ENCODE results near the gene SEC16A. TPM values are rescaled to one million over a fixed set of nuclear protein-coding genes. Genes with fewer than 3 reads are reported as not detected.

SEC16A gene
- polyA plus RNA-seq, 3 donors from 2014 or later = 3.9 to 46.0 (median 15.9) TPM

DNA sequence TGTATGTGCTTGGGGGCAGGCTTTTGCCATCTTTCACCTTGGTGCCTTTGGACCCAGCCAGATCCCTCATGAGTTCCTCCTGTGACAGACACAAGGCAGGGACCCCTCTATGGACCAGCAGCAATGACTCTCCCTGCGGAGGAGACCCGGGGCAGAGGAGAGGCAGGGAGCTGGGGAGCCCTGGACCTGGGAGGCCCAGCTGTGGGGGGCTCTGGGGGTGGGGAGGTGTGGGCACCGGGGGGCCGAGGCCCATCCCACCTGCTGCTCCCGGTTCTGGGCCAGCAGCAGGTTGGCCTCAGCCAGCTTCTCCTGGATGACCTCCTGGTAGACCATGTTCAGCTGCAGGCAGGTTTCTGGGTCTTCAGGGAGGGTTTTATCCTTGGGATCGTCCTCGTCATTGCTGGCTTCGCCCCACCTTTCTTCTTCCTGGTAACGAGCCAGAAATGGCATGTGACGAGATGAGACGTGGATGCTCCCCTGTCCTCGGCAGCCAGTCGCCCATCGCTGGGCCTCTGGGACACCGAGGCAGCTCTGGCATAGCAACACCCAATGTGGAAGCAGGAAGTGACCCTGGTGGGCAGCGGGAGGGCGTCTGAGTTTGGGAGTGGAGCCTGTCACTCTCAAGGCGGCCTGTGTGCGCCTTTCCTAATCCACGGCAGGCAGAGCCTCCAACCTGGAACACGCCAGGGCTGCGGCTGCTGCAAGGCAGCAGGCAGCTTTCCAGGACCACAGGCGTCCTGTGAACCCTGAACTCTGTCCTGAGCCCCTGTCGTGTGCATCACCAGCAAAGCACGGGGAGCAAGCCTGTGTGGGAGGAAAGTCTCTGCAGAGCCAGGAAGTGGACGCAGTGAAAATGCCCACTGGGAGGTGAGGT, 87.3 kb downstream of the SEC16A start:
- Mint-ChIP-seq H3K4me3 (no peak overlapping the region), H3K27me3 (ENCODE audit: low read depth in 3 of 3) (peaks cover 1 to 7% (median 3%) of the 10 kb centered on the region in 3 donors), H3K9me3 (no peaks in the 10 kb centered on the region), H3K27ac (no peak overlapping the region), H3K36me3 (peaks cover 5 to 13% (median 6%) of the 10 kb centered on the region in 3 donors), H3K4me1 (peaks cover 12 to 14% of the 10 kb centered on the region in 2 donors)
- no peak for DNase-seq

DNA sequence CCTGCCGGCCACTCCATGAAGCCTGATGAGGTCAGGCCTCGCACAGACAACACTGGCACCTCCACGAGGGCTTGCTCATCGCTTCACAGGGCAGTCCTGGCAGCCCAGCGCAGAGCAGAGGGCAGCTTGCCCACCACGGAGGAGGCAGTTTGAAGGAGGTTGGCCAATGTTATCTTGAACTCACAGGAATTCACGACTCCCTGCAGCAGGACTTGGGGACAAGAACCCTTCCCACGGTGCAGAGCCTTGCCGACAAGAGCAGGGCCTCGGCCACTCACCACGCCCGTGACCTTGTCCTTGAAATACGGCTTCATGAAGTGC, 87.9 kb downstream of the SEC16A start:
- Mint-ChIP-seq H3K36me3 (peaks cover 6 to 14% (median 7%) of the 10 kb centered on the region in 3 donors), H3K4me1 (peaks cover 12 to 13% of the 10 kb centered on the region in 2 donors), H3K27ac (no peak overlapping the region), H3K9me3 (no peaks in the 10 kb centered on the region), H3K27me3 (ENCODE audit: low read depth in 3 of 3) (peaks cover 1 to 7% (median 1%) of the 10 kb centered on the region in 3 donors), H3K4me3 (no peak overlapping the region)
- DNase-seq = no peak

DNA sequence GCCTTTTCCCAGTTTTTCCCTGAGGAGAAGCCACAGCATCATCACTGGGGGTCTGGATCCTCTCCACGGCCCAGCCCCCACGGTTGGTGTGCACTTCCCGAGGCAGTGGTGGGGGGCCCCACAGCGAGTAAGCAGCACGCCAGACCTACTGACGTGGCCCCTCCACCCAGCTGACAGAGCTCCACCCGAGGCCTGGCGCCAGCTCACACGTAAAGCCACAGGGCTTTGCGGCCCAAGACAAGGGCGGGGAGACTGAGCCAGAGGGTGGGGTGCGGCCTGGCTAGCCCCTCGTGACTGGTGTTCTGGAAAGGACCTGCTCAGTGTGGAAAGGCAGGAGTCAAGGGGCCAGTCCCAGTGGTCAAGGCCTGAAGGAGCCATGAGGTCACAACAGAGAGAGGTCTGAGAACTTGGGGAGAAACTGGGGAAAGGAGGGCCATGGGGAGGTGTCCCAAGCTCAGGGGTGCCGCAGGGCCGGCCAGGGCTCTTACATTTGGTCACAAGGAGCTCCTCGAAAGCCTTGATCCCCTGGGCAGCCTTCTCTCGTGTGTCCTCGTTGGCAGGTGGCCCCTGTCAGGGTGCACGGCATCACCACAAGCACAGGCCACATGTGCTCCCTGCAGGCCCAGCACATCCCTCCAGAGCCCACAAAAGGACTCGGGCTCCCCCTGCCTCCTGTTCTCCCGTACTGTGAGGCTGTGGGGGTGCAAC, 88.4 kb downstream of the SEC16A start:
- no peak for DNase-seq

DNA sequence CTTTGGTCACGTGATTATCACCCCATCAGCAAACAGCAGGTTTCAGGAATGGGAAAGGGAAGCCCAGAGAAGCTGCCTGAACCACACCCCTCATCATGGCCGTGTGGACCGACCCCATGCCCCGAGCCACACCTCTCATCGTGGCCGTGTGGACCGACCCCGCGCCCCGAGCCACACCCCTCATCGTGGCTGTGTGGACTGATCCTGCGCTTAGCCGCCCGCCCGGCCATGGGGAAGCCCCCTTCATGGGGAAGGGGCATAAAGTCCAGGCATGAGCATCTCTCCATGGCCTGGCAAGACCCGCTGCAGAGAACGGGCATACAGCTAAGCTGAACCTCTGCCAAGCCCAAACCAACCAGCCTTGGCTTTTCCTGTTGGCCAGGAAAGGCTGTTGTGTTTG, 89.3 kb downstream of the SEC16A start:
- Mint-ChIP-seq H3K4me3 (no peak overlapping the region), H3K4me1 (peaks cover 3 to 4% of the 10 kb centered on the region in 2 donors), H3K27me3 (ENCODE audit: low read depth in 3 of 3) (peaks cover 2 to 3% (median 3%) of the 10 kb centered on the region in 3 donors), H3K36me3 (peaks cover 11 to 27% (median 13%) of the 10 kb centered on the region in 3 donors), H3K27ac (no peak overlapping the region), H3K9me3 (no peaks in the 10 kb centered on the region)
- DNase-seq = no peak

More for the DNA sequence above, 88.4 kb downstream of the SEC16A start:
- Mint-ChIP-seq H3K27ac (no peak overlapping the region), H3K9me3 (no peaks in the 10 kb centered on the region), H3K27me3 (ENCODE audit: low read depth in 3 of 3) (peaks cover 3 to 7% (median 3%) of the 10 kb centered on the region in 3 donors), H3K4me3 (no peak overlapping the region), H3K36me3 (peaks cover 9 to 18% (median 11%) of the 10 kb centered on the region in 3 donors), H3K4me1 (peaks cover 12 to 13% of the 10 kb centered on the region in 2 donors)

DNA sequence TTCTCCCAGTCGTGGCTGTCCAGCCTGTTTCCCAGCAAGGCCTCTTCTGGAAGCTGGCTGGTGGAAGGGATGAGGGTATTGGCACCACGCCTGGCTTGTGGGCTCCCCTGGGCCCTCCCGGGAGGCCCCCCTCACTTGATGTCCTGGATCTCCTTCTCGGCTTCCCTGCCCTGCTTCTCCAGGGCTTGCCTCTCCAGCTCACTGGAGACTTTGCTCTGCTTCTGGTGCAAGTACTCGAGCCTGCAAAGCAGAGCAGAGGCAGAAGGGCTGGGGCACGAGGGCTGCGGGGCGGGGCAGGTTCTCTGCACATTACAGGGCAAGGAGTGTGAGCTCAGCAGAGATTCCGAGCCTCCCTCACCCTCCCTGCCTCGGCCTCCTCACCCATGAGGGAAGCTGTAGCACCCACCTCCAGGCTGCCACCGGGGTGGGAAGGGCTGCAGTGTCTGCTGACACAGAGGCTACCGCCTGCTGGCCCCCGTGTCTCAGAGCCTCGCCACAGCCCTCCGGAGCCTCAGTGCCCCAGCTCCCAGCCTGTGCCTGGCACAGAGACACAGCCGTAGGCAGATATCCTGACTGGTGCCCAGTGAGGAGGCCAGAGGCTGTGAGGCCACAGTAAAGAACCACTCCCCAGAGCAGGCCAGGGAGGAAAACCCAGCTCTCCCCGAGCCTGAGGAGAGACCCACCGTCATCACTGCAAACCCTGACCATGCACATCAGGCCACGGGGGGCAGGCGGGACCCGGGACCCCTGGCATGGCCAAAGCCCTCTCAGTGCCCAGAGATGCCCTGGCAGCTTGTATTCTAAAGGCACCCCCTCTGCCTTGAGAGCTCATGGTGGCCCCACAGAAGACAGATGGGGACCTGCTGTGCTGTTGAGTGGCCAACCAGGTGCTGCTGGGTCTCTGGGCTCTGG, 90.0 kb downstream of the SEC16A start:
- no peak for DNase-seq
- Mint-ChIP-seq H3K27me3 (ENCODE audit: low read depth in 3 of 3) (peaks cover 0 to 3% (median 3%) of the 10 kb centered on the region in 3 donors), H3K27ac (no peak overlapping the region), H3K9me3 (no peaks in the 10 kb centered on the region), H3K4me3 (no peak overlapping the region), H3K36me3 (peaks cover 11 to 32% (median 13%) of the 10 kb centered on the region in 3 donors), H3K4me1 (no peaks in the 10 kb centered on the region)

DNA sequence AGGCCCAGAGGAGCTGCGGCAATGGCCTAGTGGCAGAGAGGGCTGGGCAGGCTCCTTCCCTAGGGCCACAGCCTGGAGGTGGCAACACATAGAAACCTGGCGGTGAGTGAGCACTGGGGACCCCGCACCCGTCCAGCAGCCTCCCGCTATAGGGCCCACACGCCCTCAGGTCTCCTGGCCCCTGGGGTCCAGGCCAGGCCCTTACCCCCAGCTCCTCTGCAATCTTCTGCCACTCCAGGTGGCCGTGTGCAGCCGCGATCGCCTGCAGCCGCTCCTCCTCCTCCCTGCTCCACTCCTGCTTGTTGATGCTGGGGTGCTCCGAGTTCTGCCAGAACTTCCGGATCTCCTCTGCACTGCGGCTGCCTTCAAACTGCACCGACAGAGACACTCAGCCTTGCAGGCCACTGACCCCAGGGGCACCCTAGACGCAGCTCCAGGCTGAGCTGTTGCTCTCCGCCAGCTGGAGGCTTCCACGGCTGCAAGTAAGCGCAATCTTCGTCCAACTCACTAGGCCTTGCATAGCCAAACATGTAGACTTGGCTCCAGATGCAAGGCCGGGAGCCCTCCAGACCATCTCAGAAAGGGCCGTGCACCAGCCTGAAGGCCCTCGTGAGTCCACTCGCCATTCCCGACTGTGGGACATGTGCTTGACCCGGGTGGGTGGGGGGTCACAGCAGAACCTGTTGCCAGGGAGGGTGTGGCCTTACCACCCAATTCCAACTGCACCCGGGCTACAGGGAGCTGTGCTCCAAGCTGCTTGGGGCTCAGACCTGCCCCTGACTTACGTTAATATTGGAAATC, 90.9 kb downstream of the SEC16A start:
- Mint-ChIP-seq H3K4me3 (no peak overlapping the region), H3K4me1 (no peaks in the 10 kb centered on the region), H3K27me3 (ENCODE audit: low read depth in 3 of 3) (peaks cover 0 to 5% (median 3%) of the 10 kb centered on the region in 3 donors), H3K9me3 (no peaks in the 10 kb centered on the region), H3K36me3 (peaks cover 11 to 37% (median 13%) of the 10 kb centered on the region in 3 donors), H3K27ac (peak overlapping the region in 1 of 6 donors; percentile 16)
- DNase-seq = no peak

Other genes starting within 250 kb of the SEC16A start
- under 1 TPM in 2 of 3 donors, not detected in 1; 0.59 to 0.89 TPM for gene QSOX2, start 237.2 kb downstream of the SEC16A start, polyA plus RNA-seq
- not detected for gene CCDC187, start 178.9 kb downstream of the SEC16A start, polyA plus RNA-seq
- gene GPSM1, start 155.5 kb downstream of the SEC16A start, polyA plus RNA-seq = 1 to 10 TPM in 1 of 3 donors, under 1 TPM in 1, not detected in 1; 0.43 to 1.3 TPM
- gene DNLZ, start 119.3 kb downstream of the SEC16A start, polyA plus RNA-seq = 10 to 100 TPM; 58.4 to 77.4 (median 61.8) TPM
- gene CARD9, start 109.4 kb downstream of the SEC16A start, polyA plus RNA-seq = under 1 TPM in 2 of 3 donors, not detected in 1; 0.28 to 0.56 TPM
- gene SNAPC4, start 82.9 kb downstream of the SEC16A start, polyA plus RNA-seq = 1 to 10 TPM in 2 of 3 donors, under 1 TPM in 1; 0.40 to 2.0 (median 1.0) TPM
- gene ENTR1, start 72.4 kb downstream of the SEC16A start, polyA plus RNA-seq = 10 to 100 TPM in 1 of 3 donors, 1 to 10 TPM in 2; 5.7 to 11.5 (median 6.2) TPM
- 10 to 100 TPM; 34.5 to 43.5 (median 42.6) TPM for gene PMPCA, start 72.4 kb downstream of the SEC16A start, polyA plus RNA-seq
- gene INPP5E, start 43.2 kb downstream of the SEC16A start, polyA plus RNA-seq = 1 to 10 TPM in 1 of 3 donors, under 1 TPM in 2; 0.85 to 4.4 (median 0.96) TPM
- 10 to 100 TPM in 1 of 3 donors, 1 to 10 TPM in 1, under 1 TPM in 1; 0.98 to 22.8 (median 4.3) TPM for gene NOTCH1, start 63.0 kb upstream of the SEC16A start, polyA plus RNA-seq
- gene EGFL7, start 179.9 kb upstream of the SEC16A start, polyA plus RNA-seq = 1 to 10 TPM in 1 of 3 donors, not detected in 2; 1.6 TPM
- gene AGPAT2, start 204.4 kb upstream of the SEC16A start, polyA plus RNA-seq = 10 to 100 TPM; 34.0 to 40.9 (median 35.2) TPM
- gene DIPK1B, start 229.5 kb upstream of the SEC16A start, polyA plus RNA-seq = under 1 TPM in 1 of 3 donors, not detected in 2; 0.19 TPM